HG02840 (cell line): ENCODE results near the gene TMEM214.

Source experiments
- ATAC-seq: cut with Tn5 transposase; IDR thresholded peaks from one replicate; pipeline ENCODE4 v1.9.1; 2021; ENCODE audit warnings: mild to moderate bottlenecking, moderate library complexity, moderate number of reproducible peaks; ENCODE audit not compliant: unreplicated experiment, low FRiP score

The TMEM214 gene, protein sequence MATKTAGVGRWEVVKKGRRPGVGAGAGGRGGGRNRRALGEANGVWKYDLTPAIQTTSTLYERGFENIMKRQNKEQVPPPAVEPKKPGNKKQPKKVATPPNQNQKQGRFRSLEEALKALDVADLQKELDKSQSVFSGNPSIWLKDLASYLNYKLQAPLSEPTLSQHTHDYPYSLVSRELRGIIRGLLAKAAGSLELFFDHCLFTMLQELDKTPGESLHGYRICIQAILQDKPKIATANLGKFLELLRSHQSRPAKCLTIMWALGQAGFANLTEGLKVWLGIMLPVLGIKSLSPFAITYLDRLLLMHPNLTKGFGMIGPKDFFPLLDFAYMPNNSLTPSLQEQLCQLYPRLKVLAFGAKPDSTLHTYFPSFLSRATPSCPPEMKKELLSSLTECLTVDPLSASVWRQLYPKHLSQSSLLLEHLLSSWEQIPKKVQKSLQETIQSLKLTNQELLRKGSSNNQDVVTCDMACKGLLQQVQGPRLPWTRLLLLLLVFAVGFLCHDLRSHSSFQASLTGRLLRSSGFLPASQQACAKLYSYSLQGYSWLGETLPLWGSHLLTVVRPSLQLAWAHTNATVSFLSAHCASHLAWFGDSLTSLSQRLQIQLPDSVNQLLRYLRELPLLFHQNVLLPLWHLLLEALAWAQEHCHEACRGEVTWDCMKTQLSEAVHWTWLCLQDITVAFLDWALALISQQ

DNA sequence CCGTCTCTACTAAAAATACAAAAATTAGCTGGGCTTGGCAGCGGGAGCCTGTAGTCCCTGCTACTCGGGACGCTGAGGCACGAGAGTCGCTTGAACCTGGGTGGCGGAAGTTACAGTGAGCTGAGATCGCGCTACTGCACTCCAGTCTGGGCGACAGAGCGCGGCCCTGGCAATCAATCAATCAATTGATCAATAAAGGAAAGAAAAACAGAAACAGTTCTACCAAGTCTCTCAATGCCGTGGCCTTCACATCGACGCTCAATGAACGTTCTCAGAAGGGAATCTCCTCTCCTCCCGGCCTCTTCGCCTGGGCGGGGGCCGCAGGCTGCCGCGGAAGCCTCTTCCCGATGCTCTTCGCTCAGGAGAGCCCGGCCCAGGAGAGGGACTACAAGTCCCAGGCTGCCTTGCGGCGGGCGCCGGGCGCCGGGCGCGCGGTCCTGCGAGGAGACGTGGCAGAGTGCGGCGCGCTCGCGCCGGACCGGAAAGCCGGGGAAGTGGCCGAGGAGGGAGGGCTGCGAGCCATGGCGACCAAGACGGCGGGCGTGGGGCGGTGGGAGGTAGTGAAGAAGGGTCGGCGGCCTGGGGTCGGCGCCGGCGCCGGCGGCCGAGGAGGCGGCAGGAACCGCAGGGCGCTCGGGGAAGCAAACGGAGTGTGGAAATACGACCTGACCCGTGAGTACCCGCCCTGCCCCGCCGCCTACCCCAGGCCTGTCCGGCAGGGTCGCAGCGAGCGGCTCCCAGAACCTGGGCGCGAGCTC lies at the start of gene TMEM214:
Gene TMEM214, plus strand, starts transcription at position 471 of the 758 bp plus-strand sequence. Its CDS starts 51 bp downstream, at position 522.
- peak; percentile 79 for ATAC-seq

DNA sequence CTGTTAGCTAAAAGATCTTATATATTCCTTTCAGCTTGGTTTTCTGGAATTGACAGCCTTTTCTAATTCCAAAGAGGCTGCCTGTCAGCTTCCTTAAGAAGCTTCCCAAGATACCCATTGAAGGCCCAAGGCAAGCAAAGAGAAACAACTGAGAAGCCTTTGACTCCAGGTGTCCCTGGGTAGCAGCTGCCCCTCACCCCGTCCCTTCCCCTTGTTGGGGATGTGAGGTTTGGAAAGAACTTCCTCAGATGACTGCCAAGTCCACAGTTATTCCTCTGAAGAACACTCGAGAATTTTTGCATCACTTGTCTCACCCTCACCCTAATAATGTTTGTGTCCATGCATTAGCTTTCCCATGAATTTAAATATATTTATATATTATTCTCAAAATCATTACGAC lies 49.0 kb upstream of the TMEM214 start:
- no peak for ATAC-seq

DNA sequence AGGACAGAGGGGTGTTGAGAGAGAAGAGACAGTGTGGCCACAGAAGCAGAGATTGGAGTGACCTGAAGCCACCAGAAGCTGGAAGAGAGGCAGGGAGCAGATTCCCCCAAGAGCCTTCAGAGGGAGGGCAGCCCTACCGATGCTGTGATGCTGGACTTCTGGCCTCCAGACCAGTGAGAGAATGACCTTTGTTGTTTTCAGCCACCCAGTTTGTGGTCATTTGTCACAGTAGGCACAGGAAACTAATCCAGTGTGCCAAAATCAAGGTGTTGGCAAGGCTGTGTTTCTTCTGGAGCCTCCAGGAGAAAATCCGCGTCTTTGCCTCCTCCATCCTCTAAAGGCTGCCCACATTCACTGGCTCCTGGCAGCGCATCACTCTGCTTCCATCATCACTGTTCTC lies 47.0 kb upstream of the TMEM214 start:
- no peak for ATAC-seq

DNA sequence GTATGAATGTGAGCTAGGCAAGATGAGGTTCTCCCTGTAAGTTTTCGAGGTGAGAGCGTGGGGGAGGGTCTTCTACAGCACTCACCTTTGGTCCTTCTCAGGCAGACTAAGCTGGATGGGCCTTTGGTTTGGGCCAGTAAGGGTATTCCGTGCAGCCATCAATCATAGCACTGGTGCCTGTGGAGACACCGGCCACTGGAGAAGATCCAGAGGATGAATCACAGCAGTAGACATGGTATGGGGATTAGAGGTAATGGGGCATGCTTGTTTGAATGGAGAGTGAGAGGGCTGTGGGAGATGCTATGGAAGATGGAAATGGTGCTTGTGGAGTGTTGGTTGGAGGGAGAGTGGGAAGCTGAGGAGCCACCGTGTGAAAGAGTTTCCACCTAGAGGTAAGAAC lies 46.2 kb upstream of the TMEM214 start:
- ATAC-seq = no peak

DNA sequence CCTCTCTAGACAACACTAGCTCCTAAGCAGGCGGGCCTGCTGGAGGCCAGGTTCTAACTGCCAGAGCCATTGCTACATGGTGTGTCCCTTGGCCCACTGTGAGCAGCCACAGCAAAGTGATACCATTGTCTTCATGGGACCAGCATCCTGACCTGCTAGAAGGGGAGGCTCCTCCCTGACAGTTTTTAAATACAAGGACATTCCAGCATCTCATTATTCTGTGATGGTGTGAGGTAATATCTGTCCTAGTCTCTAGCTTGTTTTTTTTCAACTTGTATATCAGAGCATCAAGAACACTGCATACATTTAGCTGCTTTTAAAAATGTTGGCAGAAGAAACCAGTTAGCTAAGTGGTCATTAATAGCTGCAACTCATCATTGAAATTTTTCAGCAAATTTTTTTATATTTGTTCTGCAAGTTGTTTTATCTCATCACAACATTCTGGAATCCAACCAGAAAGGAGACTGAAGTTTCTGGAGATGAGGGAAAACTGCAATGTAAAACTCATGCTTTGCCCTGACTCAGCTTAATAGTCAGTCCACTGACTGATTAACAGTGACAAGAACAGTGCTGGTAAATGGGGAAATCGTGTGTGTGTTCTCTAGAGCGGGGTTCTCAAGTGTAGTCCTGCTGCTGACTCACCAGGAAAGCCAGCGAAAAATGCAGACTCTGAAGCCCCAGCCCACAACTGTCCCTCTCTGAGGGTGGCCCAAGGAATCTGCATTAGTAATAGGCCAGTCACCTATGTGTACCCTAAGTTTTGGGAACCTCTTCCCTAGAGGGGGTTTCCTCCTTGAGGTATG lies 44.5 kb upstream of the TMEM214 start:
- no peak for ATAC-seq

DNA sequence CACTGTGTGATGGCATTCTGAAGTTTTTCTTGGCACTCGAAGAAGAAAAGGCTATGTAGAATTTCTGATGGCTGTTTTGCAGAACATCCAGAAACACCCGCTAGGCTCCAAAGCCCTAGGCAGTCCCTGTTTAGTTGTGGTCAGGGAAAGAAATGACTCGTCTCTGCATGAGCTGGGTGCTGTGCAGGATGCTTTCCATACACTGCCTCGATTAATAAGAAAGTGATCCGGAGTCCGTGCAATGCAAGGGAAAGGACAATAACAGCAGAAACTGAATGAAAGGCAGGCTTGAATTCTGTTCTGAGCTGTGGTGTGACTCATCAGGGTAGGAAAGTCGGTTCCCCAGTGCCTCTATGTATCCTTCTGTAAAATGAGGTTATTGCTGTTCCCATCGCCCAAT lies 43.6 kb upstream of the TMEM214 start:
- ATAC-seq = no peak

DNA sequence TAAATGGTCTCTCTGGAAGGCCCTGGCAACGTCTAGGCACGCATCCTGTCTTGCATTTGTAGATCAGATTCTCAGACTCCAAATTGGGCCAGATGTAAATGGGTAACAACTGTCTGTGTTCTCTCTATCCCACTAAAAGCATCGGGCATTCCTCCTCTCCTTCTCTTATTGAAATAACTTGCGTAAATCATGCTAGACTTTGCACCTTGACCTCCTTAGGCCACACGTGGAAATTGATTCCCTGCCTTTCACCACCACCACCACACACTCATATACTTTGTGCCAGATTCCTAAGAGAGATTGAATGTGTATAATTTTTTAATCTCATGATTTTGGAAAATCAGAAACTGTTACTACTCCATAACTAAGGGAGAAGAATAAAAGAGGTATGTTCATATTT lies 41.0 kb upstream of the TMEM214 start:
- ATAC-seq = no peak

DNA sequence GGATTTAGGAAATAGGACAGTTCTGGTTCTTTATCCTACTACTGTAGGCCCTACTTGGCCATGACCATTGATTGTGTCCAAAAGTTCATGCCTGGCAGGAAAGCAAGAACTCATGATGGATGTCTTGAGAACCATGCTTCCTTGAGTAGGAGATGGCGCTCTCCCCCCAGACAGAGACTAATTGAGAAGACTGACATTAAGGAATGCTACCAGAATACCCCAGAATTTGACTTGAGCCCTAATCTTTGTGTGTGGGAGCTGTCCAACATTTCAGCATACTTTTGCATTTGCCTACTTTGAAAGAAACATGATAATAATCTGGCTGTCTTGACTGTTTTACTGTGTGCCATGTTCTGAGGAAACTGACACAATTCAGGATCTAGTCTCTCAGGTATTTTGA lies 39.0 kb upstream of the TMEM214 start:
- ATAC-seq = no peak

DNA sequence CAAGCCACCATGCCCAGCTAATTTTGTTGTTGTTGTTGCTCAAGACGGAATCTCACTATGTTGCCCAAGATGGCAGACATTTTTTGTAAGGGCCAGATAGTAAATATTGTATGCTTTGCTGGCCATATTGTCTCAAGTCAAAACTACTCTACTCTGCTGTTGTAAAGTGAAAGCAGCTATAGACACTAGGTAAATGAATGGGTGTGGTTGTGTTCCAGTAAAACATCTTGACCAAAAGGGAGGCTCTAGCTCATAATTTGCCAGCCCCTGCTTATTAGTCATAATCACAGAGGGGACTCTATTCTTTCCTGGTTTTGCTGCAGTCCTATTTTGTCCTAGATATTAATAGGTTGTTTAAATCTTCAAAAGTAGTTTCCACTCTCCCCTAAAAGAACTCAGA lies 37.8 kb upstream of the TMEM214 start:
- no peak for ATAC-seq

DNA sequence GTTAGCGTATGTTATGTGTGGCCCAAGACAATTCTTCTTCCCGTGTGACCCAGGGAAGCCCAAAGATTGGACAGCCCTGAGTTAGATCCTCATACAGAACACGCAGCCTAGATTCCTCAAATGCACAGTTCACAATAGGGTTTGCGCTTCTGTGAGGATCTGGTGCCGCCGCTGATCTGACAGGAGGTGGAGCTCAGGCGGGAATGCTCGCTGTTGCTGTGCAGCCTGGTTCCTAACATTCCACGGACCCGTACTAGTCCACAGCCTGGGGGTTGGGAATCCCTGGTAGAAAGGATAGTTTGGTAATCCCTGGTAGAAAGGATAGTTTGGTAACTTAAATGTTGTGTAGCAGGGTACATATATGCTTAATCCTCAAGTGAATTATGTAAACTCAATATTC lies 35.4 kb upstream of the TMEM214 start:
- ATAC-seq = no peak

DNA sequence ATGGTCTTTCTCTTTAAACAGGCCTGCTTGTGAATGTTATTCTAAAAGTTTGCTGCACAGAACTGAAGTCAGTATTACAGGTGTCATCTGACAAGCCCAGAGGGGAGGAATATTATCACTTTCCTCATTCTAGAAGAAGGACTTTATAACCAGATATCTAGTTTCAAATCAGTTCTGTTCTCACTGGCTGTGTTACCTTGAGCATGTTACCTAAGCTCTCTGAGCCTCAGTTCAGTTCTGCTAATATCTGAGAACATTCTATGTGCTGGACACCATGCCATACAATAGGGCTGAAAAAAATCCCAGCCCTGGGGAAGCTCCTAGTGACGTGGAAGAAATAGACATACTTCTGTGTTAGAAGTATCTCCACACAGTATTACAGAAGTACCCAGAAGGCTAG lies 34.4 kb upstream of the TMEM214 start:
- no peak for ATAC-seq

DNA sequence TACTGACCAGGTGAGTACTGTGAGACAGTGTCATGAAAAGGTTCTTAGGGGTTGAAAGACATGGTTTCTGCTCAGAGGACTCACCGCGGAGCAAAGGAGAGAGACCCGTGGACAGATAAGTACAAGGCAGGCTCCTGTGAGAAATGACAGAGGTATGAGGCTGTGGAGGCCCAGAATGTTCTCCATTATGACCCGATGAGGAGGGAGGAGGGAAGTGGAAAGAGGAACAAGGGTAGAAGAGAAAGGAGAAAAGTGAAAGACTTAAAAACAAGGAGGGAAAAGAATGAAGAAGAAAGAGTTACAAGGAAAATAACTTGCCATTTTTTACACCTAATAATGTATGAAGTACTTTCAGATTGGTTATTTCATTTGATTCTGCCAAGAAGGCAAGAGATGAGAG lies 32.5 kb upstream of the TMEM214 start:
- no peak for ATAC-seq

DNA sequence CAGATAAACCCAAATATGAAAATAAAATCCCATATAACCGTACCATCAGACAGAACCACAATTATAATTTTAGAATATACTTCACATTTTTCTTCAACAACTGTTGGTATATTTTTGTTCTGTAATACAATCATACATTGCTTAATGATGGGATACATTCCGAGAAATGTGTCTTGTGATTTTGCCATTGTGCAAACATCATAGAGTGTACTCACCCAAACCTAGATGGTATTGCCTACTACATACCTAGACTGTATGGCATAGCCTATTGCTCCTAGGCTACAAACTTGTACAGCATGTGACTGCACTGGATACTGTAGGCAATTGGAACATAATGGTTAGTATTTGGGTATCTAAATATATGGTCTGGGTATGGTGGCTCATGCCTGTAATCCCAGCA lies 31.8 kb upstream of the TMEM214 start:
- ATAC-seq = no peak

DNA sequence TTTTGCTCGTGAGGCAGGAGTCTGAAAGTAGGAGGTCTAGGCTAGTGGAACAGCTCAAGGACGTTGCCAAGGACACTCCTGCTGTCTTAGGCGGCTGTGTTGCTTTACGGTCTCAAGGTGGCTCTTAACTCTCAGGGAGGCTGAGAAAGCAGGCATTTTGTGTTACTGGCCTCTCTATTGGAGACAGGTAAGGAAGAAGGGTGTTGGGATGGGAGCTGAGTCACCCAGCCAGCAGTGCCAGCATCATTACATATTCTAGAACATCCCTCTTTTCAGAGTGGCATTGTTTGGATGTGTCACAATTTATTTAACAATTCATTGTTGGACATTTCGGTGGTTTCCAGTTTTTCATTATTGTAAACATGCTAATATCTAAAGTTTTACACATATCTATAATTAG lies 30.8 kb upstream of the TMEM214 start:
- no peak for ATAC-seq

DNA sequence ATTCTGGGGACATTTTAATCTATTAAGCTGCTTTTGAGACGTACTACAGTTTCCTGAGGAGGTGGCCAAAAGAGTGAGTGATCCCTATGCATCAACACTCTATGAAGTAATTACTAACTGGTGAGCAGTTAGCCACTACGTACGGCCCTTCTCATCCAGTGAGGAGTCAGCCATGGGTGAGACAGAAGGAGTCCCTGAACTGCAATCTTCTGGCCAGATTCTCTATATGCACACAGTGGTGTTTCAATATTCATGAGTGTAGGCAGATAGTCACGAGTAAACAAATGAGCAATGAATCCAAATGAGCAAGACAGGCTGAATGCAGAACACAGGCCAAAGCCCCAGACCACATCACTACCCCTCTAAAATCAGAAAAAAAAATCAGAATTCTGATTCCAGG lies 29.8 kb upstream of the TMEM214 start:
- no peak for ATAC-seq

DNA sequence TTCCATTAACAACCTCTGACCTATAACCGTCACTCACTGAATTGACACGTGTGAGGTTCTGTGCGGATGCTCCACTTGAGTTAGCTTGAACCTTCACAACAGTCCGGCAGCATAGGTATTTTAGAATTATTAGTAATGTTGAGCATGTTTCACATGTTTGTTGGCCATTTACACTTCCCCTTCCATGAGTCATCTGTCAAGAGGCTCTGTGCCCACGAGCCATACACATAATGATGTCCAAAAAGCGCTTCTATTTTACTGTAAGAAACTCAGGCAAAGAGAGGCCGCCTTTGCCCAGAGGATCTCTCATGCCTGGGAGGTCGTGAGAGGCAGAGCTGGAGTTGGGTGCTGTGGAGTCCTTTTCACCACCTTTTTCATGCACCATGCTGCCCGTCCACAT lies 28.9 kb upstream of the TMEM214 start:
- ATAC-seq = no peak

DNA sequence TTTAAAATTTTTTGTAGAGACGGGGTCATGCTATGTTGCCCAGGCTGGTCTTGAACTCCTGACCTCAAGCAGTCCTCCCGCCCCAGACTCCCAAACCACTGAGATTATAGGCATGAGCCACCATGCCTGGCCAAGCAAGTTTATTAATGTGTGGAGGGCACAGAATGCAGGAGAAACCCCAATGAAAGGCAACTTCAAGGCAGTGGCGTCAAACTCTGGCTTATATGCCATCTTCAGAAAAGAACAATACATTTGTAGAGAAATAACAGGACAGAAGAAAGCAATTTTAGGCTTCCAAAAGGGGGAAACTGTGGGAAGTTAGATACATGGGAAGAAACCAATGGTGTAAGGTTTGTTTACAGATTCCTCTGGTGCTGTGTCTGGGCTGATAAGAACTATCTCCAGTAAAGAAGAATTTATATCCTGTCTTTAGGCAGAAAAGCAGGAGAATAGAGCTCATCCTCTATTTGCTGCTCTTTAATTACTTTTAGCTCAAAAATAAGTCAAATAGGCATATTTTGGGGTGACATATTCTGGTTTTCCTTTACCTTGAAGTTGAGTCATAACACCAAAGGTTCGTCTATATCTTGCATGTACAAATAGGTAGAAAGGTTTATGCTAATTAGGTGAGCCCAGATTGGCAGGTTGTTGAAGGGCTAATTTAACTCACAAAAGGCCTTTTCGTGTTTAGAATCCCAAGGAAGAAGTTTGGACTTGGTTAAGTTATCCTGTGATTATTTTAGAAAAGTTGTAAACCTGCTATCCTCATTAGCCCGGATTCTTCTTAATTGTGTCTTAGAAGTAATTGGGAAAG lies 26.0 kb upstream of the TMEM214 start:
- no peak for ATAC-seq

DNA sequence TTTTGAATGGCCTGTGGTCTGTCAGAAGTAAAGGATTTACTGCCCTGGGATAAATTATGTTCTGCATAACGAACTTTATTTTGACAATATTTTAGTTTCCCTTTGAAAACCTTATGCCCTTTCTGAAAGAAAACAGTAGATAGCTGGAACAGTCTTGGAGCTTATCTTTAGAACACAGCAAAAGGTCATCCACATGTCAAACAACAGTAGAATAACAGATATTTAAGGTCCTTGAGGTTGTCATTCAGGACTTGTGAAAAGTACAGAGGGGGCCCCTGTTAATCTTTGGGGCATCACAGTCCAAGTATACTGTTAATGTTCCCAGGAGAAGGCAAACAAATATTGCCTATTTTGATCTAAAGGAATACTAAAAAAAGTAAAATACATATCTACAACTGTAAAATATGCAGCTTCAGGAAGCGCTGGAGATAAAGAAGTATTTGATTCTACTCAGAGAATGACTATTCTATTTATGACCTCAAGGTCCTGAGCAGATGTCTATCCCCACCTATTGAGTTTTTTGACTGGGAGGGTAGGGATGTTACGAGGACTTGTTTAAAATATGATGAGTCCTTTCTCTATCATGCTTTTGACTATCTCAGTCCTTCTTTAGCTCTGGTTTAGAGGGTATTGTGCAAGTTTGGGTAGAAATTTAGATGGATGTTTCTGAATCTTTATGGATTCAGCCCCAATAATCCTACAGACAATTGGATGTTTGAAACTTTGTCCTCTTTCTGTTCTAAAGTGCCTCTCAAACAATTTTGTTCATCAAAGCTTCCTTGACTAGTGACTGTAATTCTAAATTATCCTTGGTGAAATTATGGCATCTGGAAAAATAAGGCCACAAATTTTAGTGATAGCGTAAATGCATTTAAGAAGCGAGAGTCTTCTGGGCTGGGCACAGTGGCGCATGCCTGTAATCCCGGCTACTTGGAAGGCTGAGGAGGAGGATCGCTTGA lies 25.1 kb upstream of the TMEM214 start:
- no peak for ATAC-seq

DNA sequence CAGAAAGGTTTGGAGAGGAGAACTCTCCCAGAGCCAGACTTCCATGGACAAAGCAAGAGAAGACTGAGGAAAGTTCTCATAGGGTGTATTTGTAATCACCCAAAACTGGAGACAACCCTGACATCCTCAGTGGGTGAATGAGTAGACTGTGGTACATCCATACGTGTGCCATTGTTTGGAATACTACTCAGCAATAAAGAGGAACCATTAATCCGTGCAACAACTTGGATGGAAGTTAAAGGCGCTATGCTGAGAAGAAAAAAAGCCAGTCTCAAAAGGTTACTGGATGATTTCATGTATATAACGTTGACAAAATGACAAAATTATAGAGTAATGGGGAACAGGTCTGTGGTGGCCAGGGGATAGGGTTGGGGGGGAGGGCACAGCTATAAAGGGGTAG lies 24.1 kb upstream of the TMEM214 start:
- ATAC-seq = no peak
